Daoy (cell line): ENCODE measurements around the gene HCN2. TPM values are rescaled to one million over a fixed set of nuclear protein-coding genes. Genes with fewer than 3 reads are reported as not detected.
A peak's percentile ranks its signal among the peaks of the same experiment; 100 is the strongest.
"Not testable (repeated sequence)": the region's sequence is repeated elsewhere in the genome, so short reads cannot be mapped to it uniquely, and the experiment has no call there.

Experiments used
- DNase-seq: peaks from one replicate; pipeline ENCODE4 v3.0.0-alpha.2; 2015; ENCODE audit warnings: low read depth
- total RNA-seq: library from RNA; depleted of rRNA; stranded (reverse); fragments of >200 nt; shearing (Covaris generic); gene quantifications from 2 replicates; pipeline ENCODE4 v1.2.3, GENCODE V29; 2014

HCN2 gene
- total RNA-seq, 1 experiment from 2014 or later: 0.97 TPM

GRCh38 chr19:620166-620862 is 30.6 kb downstream of the HCN2 start:
- no peak for DNase-seq

- not testable (repeated sequence) for DNase-seq
Observed at GRCh38 chr19:621191-621590, 31.5 kb downstream of the HCN2 start.

GRCh38 chr19:621819-622218 is 32.1 kb downstream of the HCN2 start:
- no peak for DNase-seq

GRCh38 chr19:622666-623065 is 33.0 kb downstream of the HCN2 start:
- no peak for DNase-seq

- no peak for DNase-seq
Observed at GRCh38 chr19:623175-623916, 33.7 kb downstream of the HCN2 start.

- DNase-seq: peak; percentile 90
Observed at GRCh38 chr19:623974-624373, 34.3 kb downstream of the HCN2 start.

- DNase-seq: no peak
Observed at GRCh38 chr19:624433-625109, 34.9 kb downstream of the HCN2 start.

GRCh38 chr19:625257-625656 is 35.6 kb downstream of the HCN2 start:
- DNase-seq: no peak

- DNase-seq: not testable (repeated sequence)
Observed at GRCh38 chr19:626566-626965, 36.9 kb downstream of the HCN2 start.

- no peak for DNase-seq
Observed at GRCh38 chr19:628168-628567, 38.5 kb downstream of the HCN2 start.

GRCh38 chr19:629515-629914 is 39.8 kb downstream of the HCN2 start:
- not testable (repeated sequence) for DNase-seq

- DNase-seq: no peak
Observed at GRCh38 chr19:629961-630714, 40.5 kb downstream of the HCN2 start.

- DNase-seq: peak; percentile 82
Observed at GRCh38 chr19:632579-633067, 42.9 kb downstream of the HCN2 start.

- peak; percentile 99 for DNase-seq
Observed at GRCh38 chr19:633068-633785, 43.5 kb downstream of the HCN2 start, which contains the start of gene POLRMT. Gene POLRMT, minus strand, starts transcription at chr19:633537. Its CDS starts 25 bp downstream, at chr19:633512.

- no peak for DNase-seq
Observed at GRCh38 chr19:633786-634639, 44.3 kb downstream of the HCN2 start.

GRCh38 chr19:634975-635652 is 45.4 kb downstream of the HCN2 start:
- no peak for DNase-seq

GRCh38 chr19:638906-639252 is 49.2 kb downstream of the HCN2 start:
- DNase-seq: no peak

GRCh38 chr19:639253-640160 is 49.8 kb downstream of the HCN2 start, which contains the start of gene FGF22:
Gene FGF22, plus strand, starts transcription at chr19:639879. Its CDS starts 47 bp downstream, at chr19:639926.
- DNase-seq: peak; percentile 95
